Testis (tissue), 2 donors: ENCODE data around the gene HS1BP3.

Experiments used
- POLR2A ChIP-seq: fragments of 450-650 bp; IDR thresholded peaks from one replicate; pipeline ENCODE4 v1.6.1; 2017; ENCODE audit warnings: antibody characterized with exemption, mild to moderate bottlenecking, moderate library complexity
- TF ChIP-seq, protein P1 (sequence below), 3 experiments: fragments of 450-650 bp in 2 of 3; fragments of 200-600 bp in 1 of 3; sonication (generic) in 1 of 3; IDR thresholded peaks; one replicate each; pipeline ENCODE4 v1.5.1; 2016 to 2019; ENCODE audit warnings: antibody characterized with exemption in 3 of 3, mild to moderate bottlenecking in 2 of 3, moderate library complexity in 1 of 3

DNA sequence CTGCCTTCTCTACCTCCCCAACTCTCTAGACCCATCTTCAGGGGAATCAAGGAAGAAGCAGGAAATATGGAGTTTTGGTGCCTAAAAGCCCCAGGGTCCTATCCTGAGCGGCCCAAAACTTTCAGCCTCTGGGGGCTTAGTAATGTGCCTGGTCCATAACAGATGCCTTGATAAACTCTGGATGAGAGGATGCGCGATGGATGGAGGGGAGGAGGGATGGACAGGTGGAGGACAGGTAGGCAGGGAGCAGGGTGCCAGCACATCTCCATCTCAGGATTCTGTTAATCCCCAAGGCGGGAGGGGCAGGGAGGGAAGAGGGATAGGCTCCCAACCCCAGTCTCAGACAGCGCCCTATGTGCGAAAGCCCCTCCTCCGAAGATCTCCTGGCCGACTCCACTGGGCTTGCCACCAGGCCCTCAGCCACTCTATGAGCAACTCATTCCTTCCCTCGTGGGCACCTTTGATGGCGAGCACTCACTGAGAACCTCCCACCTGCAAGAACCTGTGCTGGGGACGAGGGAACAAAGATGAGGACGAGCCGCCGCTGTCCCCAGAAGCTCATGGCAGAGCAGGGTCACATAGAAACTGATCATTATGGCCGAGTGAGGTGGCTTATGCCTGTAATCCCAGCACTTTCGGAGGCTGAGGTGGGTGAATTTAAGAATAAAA is 23.1 kb downstream of the HS1BP3 start:
- TF ChIP-seq, protein P1, sequence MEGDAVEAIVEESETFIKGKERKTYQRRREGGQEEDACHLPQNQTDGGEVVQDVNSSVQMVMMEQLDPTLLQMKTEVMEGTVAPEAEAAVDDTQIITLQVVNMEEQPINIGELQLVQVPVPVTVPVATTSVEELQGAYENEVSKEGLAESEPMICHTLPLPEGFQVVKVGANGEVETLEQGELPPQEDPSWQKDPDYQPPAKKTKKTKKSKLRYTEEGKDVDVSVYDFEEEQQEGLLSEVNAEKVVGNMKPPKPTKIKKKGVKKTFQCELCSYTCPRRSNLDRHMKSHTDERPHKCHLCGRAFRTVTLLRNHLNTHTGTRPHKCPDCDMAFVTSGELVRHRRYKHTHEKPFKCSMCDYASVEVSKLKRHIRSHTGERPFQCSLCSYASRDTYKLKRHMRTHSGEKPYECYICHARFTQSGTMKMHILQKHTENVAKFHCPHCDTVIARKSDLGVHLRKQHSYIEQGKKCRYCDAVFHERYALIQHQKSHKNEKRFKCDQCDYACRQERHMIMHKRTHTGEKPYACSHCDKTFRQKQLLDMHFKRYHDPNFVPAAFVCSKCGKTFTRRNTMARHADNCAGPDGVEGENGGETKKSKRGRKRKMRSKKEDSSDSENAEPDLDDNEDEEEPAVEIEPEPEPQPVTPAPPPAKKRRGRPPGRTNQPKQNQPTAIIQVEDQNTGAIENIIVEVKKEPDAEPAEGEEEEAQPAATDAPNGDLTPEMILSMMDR (IDR thresholded peaks at IDR 0.05), result no peak
- no peak for TF ChIP-seq POLR2A
